K562 (cell line): ENCODE data around the gene C12orf42.

Experiments
- HCFC1 ChIP-seq: IDR thresholded peaks from 2 replicates; pipeline ENCODE4 v1.6.1; 2012; ENCODE audit warnings: low read depth, low read length, improper control_type of control experiment
- PURB ChIP-seq: sonication (generic); formaldehyde crosslinking; IDR thresholded peaks from 2 replicates; pipeline ENCODE4 v1.9.0; 2021; ENCODE audit warnings: low read depth, mild to moderate bottlenecking, missing genetic modification reagents
- ZNF140 ChIP-seq: fragments of 250-450 bp; sonication (Bioruptor Pico); IDR thresholded peaks from 2 replicates; pipeline ENCODE4 v1.8.0; 2021; ENCODE audit warnings: moderate library complexity, mild to moderate bottlenecking, inconsistent platforms

- TF ChIP-seq HCFC1, result no peak
- TF ChIP-seq ZNF140 (CRISPR knock-in tag), result no peak
- TF ChIP-seq PURB (CRISPR knock-in tag), result no peak
These were observed 98.2 kb downstream of the C12orf42 start for GRCh38 chr12:103397536-103397935.
